ENCODE measurements around the gene LSM14A. TPM values are rescaled to one million over a fixed set of nuclear protein-coding genes. Genes with fewer than 3 reads are reported as not detected.

The LSM14A gene
- total RNA-seq, 2 donors from 2014 or later = 145 to 189 TPM

GRCh38 chr19:34189199-34189916, 17.1 kb downstream of the LSM14A start:
- Histone ChIP-seq H3K27ac (no peak overlapping the region), H3K4me1 (replicated peaks) (no peaks in the 10 kb centered on the region), H3K4me3 (no peak overlapping the region), H3K27me3 (replicated peaks; ENCODE audit: insufficient read depth) (no peaks in the 10 kb centered on the region), H3K36me3 (no peaks in the 10 kb centered on the region), H3K9me3 (no peaks in the 10 kb centered on the region)
- 55% methylated on average over 2 of the region's 2 CpGs for WGBS
- intact Hi-C loops (cut with DNase I) = no loop called here
- TF ChIP-seq POLR2AphosphoS5 (IDR thresholded peaks at IDR 0.05) = no peak
- TF ChIP-seq CTCF (IDR thresholded peaks at IDR 0.05) = no peak
- no peak for TF ChIP-seq POLR2A (IDR thresholded peaks at IDR 0.05)
- DNase-seq (ENCODE audit: low spot score) = no peak

- Histone ChIP-seq H3K36me3 (peaks cover 0 to 5% of the 10 kb centered on the region in 2 donors), H3K27me3 (replicated peaks; ENCODE audit: insufficient read depth) (no peaks in the 10 kb centered on the region), H3K4me3 (no peak overlapping the region), H3K27ac (no peak overlapping the region), H3K4me1 (replicated peaks) (no peaks in the 10 kb centered on the region), H3K9me3 (no peaks in the 10 kb centered on the region)
- WGBS = 13% methylated on average over 1 of the region's 1 CpG
- no peak for TF ChIP-seq POLR2AphosphoS5 (IDR thresholded peaks at IDR 0.05)
- TF ChIP-seq POLR2A (IDR thresholded peaks at IDR 0.05) = no peak
- no peak for TF ChIP-seq CTCF (IDR thresholded peaks at IDR 0.05)
- intact Hi-C loops (cut with DNase I) = no loop called here
- DNase-seq (ENCODE audit: low spot score) = no peak
Observed at GRCh38 chr19:34189917-34190425, 17.7 kb downstream of the LSM14A start.

GRCh38 chr19:34191355-34191962, 19.2 kb downstream of the LSM14A start:
- no peak for DNase-seq (ENCODE audit: low spot score)
- no peaks in the 10 kb centered on the region for H3K4me1 ChIP-seq (replicated peaks)
- TF ChIP-seq CTCF (IDR thresholded peaks at IDR 0.05) (no peak), POLR2A (IDR thresholded peaks at IDR 0.05) (no peak), POLR2AphosphoS5 (IDR thresholded peaks at IDR 0.05) (no peak)
- H3K27ac ChIP-seq = no peak overlapping the region
- intact Hi-C loops (cut with DNase I) = no loop called here
- no peaks in the 10 kb centered on the region for H3K9me3 ChIP-seq
- no peaks in the 10 kb centered on the region for H3K27me3 ChIP-seq (replicated peaks; ENCODE audit: insufficient read depth)
- peaks cover 0 to 6% of the 10 kb centered on the region in 2 donors for H3K36me3 ChIP-seq
- H3K4me3 ChIP-seq = no peak overlapping the region
- 65% methylated on average over 3 of the region's 3 CpGs for WGBS

- Histone ChIP-seq H3K27ac (no peak overlapping the region), H3K27me3 (replicated peaks; ENCODE audit: insufficient read depth) (no peaks in the 10 kb centered on the region), H3K9me3 (no peaks in the 10 kb centered on the region), H3K4me1 (replicated peaks) (no peaks in the 10 kb centered on the region), H3K4me3 (no peak overlapping the region), H3K36me3 (peaks cover 0 to 6% of the 10 kb centered on the region in 2 donors)
- TF ChIP-seq CTCF (IDR thresholded peaks at IDR 0.05) (no peak), POLR2AphosphoS5 (IDR thresholded peaks at IDR 0.05) (no peak), POLR2A (IDR thresholded peaks at IDR 0.05) (no peak)
- intact Hi-C loops (cut with DNase I) = no loop called here
- 90% methylated on average over 2 of the region's 2 CpGs for WGBS
- DNase-seq (ENCODE audit: low spot score) = no peak
Observed at GRCh38 chr19:34193439-34193838, 21.1 kb downstream of the LSM14A start.

All from prostate gland (tissue), 2 donors.